A549 treated with dexamethasone at 1 μM for 4 hours (cell line): ENCODE results near the gene DENND4C. TPM values are rescaled to one million over a fixed set of nuclear protein-coding genes. Genes with fewer than 3 reads are reported as not detected.

ENCODE experiments used
- total RNA-seq: library from RNA; stranded (reverse); fragments of 200-300 nt; extraction: Qiagen RNA extraction; gene quantifications from 5 replicates; pipeline ENCODE4 v1.2.3, GENCODE V29; 2022

The DENND4C gene
- total RNA-seq, result 13.9 to 20.1 TPM (median 17.5 TPM) in 5 replicates

GRCh38 chr9:19230355-19231125 is at the start of gene DENND4C:
Gene DENND4C, plus strand, starts transcription at chr9:19230693. Its CDS starts 45,482 bp downstream, at chr9:19276175.

GRCh38 chr9:19408693-19409400 is 178.4 kb downstream of the DENND4C start, which contains the start of gene ACER2:
Gene ACER2, plus strand, starts transcription at chr9:19409009. Its CDS starts 76 bp downstream, at chr9:19409085.

Other genes starting within 250 kb of the DENND4C start
- gene SAXO1, start 197.5 kb upstream of the DENND4C start, total RNA-seq, result 0.04 TPM in 1 of 5 replicates, not detected in the others
- 108 to 123 TPM (median 119 TPM) in 5 replicates for gene RRAGA, start 181.3 kb upstream of the DENND4C start, total RNA-seq
- 20.2 to 28.0 TPM (median 24.5 TPM) in 5 replicates for gene HAUS6, start 127.8 kb upstream of the DENND4C start, total RNA-seq
- 59.7 to 67.8 TPM (median 63.6 TPM) in 5 replicates for gene PLIN2, start 103.2 kb upstream of the DENND4C start, total RNA-seq
- 2,060 to 2,871 TPM (median 2,609 TPM) in 5 replicates for gene RPS6, start 149.5 kb downstream of the DENND4C start, total RNA-seq
- gene ACER2, start 178.3 kb downstream of the DENND4C start, total RNA-seq, result 2.2 to 4.3 TPM (median 3.0 TPM) in 5 replicates